Erythroblast (primary cell): ENCODE measurements around the gene NINJ2.

ENCODE experiments used
- GATA1 ChIP-seq: IDR thresholded peaks from 2 replicates; pipeline ENCODE4 v1.6.1; 2011; ENCODE audit warnings: low read depth, mild to moderate bottlenecking, control low read depth, low read length, moderate library complexity
- POLR2A ChIP-seq: IDR thresholded peaks from 2 replicates; pipeline ENCODE4 v1.6.1; 2011; ENCODE audit warnings: mild to moderate bottlenecking, low read length

- no peak for TF ChIP-seq POLR2A
- TF ChIP-seq GATA1 = no peak
Measured at GRCh38 chr12:534216-534615, 129.0 kb downstream of the NINJ2 start.
